ENCODE data around the gene GAPVD1.

- TF ChIP-seq CTCF (CRISPR knock-in tag; IDR thresholded peaks at IDR 0.05) (no peak), SMAD1 (CRISPR knock-in tag; IDR thresholded peaks at IDR 0.05; ENCODE audit: borderline replicate concordance, low read depth) (no peak), ZNF550 (CRISPR knock-in tag; IDR thresholded peaks at IDR 0.05; ENCODE audit: borderline replicate concordance) (no peak), GLI4 (CRISPR knock-in tag; IDR thresholded peaks at IDR 0.05; ENCODE audit: borderline replicate concordance) (no peak), CREB1 (IDR thresholded peaks at IDR 0.05) (no peak), CREB1 (CRISPR knock-in tag; IDR thresholded peaks at IDR 0.05) (0 out of 2 replicates have a peak, but pooled peaks have one; percentile 10), ZIK1 (CRISPR knock-in tag; IDR thresholded peaks at IDR 0.05; ENCODE audit: borderline replicate concordance, low read depth) (no peak), RFXAP (CRISPR knock-in tag; IDR thresholded peaks at IDR 0.05; ENCODE audit: borderline replicate concordance) (no peak)
Observed at GRCh38 chr9:125239631-125240597, 21.7 kb upstream of the GAPVD1 start.
